IPS DF 19.7 (cell line): Measurements from ENCODE around the gene UBE2J2.
"Not testable (repeated sequence)": the region's sequence is repeated elsewhere in the genome, so short reads cannot be mapped to it uniquely, and the experiment has no call there.

Source experiments
- DNase-seq: peaks from one replicate; pipeline ENCODE4 v3.0.0-alpha.2; 2013; ENCODE audit warnings: low read depth, low spot score

UBE2J2 gene

DNA sequence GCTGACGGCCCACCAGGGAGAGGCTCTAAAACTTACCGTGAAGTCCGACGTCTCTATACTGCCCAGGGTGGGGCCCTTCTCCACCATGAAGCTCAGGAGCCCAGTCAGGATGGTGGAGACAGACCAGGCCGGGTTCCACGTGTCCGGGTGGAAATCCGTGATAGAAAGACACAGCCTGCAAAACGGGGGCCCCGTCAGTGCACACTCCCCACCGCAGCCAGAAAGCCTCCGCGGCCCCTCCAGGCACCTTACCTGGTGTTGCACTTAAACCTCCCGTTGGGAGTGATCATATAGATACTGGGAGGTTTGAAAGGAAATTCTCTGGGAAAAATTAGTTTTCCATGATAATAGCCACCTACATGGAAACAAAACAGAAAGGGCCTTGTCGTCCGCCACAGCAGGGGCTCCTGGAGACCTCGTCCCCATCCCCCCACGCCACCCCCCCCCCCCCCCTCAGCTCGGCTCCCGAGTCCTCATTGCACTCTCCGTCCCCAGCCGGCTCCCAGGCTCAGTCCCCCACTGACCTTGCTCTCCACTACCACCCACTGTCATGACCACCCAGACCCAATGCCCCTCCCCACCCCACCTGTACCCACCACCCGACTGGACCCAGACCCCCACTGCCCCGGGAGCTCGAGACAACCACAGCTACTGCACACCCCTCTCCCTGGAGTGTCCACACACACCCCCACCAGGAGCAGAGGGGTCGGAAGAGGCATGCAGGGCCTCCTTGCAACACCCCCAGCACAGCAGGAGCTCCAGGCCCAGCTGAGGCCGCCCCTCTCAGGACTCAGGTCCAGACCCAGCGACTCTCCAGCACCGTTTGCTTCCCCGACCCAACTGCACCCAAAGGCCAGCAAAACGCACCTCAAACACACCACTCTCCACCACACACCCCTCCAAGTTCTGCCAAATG, 16.4 kb downstream of the UBE2J2 start:
- no peak for DNase-seq

- DNase-seq, result no peak
These were observed 18.0 kb downstream of the UBE2J2 start for GRCh38 chr1:1255611-1256010.

DNA sequence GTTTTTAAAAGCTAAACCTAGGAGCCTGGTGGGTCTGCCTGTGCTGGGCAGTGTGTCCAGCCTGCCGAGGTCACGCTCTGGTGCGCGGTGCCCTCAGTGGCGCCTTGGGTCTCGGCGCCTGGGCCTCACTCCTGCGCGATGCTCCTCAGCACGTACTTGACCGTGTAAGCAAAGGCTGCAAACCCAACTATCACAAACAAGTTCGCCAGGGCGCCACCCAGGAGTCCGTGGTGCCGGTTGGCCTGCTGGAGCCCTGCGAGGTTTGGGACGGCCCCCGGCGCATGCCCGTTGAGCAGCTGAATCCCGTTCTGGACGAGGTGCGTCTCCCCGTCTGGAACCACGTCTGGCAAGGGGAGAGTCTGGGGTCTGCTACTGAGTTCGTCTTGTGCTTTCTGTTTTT, 18.6 kb downstream of the UBE2J2 start:
- no peak for DNase-seq

DNA sequence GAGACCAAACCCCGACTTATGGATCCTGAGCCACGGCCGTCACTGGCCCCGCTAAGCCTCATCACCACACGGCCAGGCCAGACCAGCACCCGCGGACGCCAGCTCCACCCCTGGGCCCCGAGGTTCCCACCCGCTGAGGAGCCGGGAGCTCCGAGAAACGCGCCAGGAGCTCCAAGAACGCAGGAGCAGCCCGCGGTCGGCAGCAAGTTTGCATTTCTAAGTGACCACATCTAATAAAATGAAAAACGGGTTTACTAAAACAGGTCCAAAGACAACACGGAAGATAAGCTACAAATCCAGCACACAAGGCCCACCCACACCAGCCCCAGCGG, 19.0 kb downstream of the UBE2J2 start:
- no peak for DNase-seq

- DNase-seq, result no peak
These were observed 19.5 kb downstream of the UBE2J2 start for GRCh38 chr1:1253972-1254666.

- no peak for DNase-seq
These were observed 20.3 kb downstream of the UBE2J2 start for GRCh38 chr1:1253314-1253713.

- no peak for DNase-seq
These were observed 22.8 kb downstream of the UBE2J2 start for GRCh38 chr1:1250786-1251284.

DNA sequence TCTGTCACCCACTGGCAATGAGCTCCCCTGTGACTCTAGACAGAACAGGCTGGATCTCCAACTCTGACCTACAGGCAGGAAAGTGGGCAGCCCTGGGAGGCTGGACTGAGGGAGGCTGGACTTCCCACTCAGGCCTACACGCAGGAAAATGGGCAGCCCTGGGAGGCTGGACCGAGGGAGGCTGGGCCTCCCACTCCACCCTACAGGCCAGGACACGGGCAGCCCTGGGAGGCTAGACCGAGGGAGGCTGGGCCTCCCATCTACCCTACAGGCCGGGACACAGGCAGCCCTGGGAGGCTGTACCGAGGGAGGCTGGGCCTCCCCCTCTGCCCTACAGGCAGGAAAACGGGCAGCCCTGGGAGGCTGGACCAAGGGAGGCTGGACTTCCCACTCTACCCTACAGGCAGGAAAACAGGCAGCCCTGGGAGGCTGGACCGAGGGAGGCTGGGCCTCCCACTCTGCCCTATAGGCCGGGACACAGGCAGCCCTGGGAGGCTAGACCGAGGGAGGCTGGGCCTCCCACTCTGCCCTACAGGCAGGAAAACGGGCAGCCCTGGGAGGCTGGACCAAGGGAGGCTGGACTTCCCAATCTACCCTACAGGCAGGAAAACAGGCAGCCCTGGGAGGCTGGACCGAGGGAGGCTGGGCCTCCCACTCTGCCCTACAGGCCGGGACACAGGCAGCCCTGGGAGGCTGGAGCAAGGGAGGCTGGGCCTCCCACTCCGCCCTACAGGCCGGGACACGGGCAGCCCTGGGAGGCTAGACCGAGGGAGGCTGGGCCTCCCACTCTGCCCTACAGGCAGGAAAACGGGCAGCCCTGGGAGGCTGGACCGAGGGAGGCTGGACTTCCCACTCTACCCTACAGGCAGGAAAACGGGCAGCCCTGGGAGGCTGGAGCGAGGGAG, 25.4 kb downstream of the UBE2J2 start:
- DNase-seq, result not testable (repeated sequence)

DNA sequence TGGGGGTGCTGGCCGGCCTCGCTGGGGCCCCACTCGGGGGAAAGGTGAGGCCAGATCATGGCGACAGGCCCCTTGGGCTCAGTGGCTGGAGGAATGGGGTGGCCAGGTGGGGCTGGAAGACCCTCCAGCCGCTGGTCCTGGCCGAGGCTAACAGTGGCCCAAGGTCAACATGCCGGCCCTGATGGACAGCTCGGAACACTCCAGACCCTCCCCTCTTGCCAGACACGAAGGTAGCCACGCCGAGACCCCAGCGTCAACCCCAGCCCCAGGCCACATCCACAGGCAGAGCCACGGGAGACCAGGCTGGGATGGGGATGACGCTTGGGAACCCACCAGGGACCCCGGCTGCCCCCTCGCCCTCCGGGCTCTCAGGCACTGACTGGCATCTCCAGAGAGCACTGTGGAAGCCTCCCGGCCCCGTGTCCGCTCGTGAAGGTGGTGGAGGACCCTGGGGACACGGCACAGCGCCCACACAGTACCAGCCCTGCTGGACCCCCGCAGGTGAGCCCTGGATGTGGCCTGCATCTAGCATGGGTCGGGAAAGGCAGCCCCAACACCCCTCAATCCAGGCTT, 26.2 kb downstream of the UBE2J2 start:
- DNase-seq, result no peak

DNA sequence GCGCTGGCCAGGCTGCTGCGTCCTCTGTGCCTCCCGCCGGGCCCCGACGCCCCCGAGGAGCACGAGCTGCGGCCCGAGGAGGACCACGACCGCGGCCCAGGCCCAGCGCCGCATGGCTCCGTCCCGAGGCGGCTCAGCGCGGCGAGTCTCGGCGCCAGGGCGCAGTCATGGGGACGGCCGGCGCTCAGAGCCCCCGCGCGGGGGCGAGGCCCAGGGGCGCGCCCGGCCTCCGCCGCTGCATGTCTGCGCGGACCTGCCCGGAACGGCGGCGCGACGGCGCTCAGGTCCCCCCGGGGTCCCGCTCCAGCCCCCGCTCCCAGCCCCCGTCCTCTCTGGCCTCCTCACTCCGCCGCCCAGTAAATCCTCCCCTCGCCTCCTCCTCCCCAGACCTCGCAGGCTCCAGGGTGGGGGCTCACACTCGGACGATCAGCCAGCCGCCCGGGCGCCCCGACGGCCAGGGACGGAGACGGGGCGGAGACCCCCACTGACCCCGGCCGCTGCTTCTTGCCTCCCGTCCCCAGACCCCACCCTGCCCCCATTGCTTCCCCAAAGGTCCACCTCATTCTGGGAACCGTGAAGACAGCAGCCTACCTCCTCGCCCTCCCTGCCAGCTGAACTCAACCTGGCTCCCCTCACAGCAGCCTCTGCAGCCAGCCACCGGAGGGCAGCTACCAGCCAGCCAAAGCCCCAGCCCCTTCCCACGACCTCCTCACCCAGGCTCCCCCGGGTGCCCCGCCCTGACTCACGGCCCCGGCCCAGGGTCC, 26.9 kb downstream of the UBE2J2 start, which contains the start of gene C1QTNF12:
C1QTNF12 (minus strand) TSS at position 146 of the 764 bp plus-strand sequence; CDS start at position 114, 32 bp downstream.
- DNase-seq, result no peak

- no peak for DNase-seq
These were observed 27.7 kb downstream of the UBE2J2 start for GRCh38 chr1:1245817-1246576.

- no peak for DNase-seq
These were observed 28.4 kb downstream of the UBE2J2 start for GRCh38 chr1:1245178-1245816.

DNA sequence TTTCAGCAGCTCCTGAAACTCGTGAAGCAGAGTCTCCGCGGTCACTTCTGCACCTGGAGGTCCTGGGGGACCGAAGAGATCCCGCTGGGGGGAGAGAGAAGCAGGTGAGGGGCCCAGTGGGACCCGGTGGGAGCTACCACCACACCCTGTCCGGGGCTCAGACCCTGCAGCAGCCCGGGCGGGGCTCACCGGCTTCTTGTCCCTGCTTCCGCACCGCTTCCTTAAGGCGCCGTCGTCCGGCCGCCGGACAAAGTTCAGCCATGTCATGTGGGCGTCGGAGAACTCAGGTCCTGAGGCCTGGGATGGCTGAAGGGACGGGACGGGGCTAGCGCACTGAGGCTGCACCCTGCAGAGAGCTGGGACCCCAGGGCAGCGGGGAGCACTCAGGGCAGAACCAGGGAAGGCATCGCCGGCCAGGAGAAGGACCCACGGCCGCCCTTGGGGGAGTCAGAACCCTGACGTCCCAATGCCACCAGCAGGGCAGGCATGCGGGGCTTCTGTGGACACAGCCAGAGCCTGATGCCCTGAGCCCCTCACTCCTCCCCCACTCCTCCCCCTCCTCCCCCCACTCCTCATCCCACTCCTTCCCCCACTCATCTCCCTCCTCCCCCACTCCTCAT, 29.4 kb downstream of the UBE2J2 start:
- no peak for DNase-seq

DNA sequence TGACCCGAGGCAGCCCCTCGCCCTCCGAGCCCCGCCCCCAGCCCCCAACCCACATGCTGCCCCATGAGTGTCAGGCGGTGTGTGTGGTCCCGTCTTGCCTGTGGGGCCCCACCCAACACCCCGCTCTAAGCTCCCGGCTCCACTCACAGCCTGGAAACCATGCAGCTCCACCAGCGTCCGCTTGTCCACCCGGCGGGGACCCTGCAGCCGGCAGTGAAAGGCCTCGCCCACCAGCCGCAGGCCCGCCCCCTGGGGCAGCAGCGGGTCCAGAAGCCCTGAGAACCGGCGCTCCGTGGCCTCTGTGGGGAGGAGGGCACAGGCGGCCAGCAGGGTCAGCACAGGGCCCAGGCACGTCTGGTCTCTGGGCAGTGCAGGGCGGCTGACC, 29.9 kb downstream of the UBE2J2 start:
- DNase-seq, result no peak

DNA sequence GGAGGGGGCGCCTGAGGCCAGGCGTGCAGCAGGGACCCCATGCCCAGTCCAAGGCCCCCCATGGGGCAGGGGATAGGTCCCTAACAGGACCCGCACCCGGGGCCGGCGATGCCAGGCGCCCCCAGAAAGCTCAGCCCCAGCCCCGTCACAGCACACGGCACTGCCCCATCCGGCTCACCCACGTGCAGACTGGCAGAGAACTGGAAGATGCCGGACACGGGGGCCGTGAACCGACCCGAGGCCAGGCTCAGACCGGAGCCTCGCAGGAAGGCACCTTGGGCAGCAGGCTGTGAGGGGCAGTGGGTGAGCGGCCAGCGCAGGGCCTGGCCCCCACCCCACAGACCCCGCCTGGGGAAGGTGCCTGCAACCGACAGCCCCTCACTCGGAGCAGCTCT, 30.4 kb downstream of the UBE2J2 start:
- no peak for DNase-seq

GRCh38 chr1:1242461-1243265, 31.0 kb downstream of the UBE2J2 start:
- no peak for DNase-seq

DNA sequence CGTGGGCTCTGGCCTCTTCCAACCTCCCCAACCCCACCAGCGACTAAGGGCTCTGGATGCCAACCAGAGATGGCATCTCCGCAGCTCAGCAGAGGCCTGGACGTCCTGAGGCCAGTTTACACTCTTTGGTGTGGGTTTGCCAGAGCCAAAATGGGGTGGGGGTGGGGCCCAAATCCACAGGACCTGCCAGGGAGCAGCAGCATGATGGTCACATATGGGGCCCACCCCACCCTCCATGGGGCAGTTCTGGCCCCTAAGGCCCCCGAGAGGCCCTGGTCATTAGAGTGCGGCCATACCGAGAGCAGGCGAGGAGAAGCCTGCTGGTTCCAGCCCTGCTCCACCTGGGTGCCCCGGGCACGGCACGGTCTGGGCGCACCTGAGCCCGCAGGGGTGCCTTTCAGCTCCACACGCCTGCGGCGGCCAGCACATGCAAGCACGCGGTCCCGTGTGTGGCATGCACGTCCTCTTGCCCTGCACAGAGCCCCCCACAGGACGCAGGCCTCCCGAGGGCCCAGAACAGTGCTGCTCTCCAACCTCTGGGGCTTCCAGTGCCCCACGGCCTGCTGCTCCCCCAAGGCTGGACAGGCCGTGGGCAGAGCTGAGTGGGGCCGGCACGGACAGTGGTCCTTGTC, 31.9 kb downstream of the UBE2J2 start:
- no peak for DNase-seq
